Activated CD4-positive, alpha-beta T cell treated with anti-CD3 and anti-CD28 coated beads for 36 hours (primary cell): Measurements from ENCODE around the gene THSD4. TPM values are rescaled to one million over a fixed set of nuclear protein-coding genes. Genes with fewer than 3 reads are reported as not detected.

Experiments
- ATAC-seq: fragments of 200-7000 bp; cut with Tn5 transposase; one replicate; pipeline ENCODE4 v1.10.0; 2021; ENCODE audit warnings: mild to moderate bottlenecking, moderate library complexity
- CTCF ChIA-PET: fragments of 350-600 bp; sonication (Branson Sonifier 250); formaldehyde crosslinking; loops from one replicate; lab custom pipeline; 2021; ENCODE audit warnings: antibody characterized with exemption; lab: Charles Lee
- POLR2A ChIA-PET: fragments of 350-600 bp; sonication (Branson Sonifier 250); formaldehyde crosslinking; loops from one replicate; lab custom pipeline; 2021; ENCODE audit warnings: antibody characterized with exemption, inconsistent platforms; lab: Charles Lee
- DNase-seq: peaks from one replicate; pipeline ENCODE4 v3.0.0-alpha.2; 2020
- H3K27ac Mint-ChIP-seq: one replicate; pipeline ENCODE4 v1.8.0; 2021; ENCODE audit warnings: mixed read lengths
- H3K27me3 Mint-ChIP-seq: one replicate; pipeline ENCODE4 v1.8.0; 2021; ENCODE audit warnings: mixed read lengths
- H3K36me3 Mint-ChIP-seq: one replicate; pipeline ENCODE4 v1.8.0; 2021; ENCODE audit warnings: low read depth, mixed read lengths
- H3K4me1 Mint-ChIP-seq: one replicate; pipeline ENCODE4 v1.8.0; 2021; ENCODE audit warnings: mixed read lengths
- H3K4me3 Mint-ChIP-seq: one replicate; pipeline ENCODE4 v1.8.0; 2021; ENCODE audit warnings: mild to moderate bottlenecking, moderate library complexity, mixed read lengths
- H3K9me3 Mint-ChIP-seq: one replicate; pipeline ENCODE4 v1.8.0; 2021; ENCODE audit warnings: low read depth, mixed read lengths
- intact Hi-C, 2 experiments: fragments of 100-400 bp; cut with DNase I in 1 of 2; cut with micrococcal nuclease in 1 of 2; formaldehyde crosslinking; loops; one replicate each; pipeline versions ENCODE4 v1.14.2 to v1.15.1; 2022 to 2024; cut with DNase I, micrococcal nuclease
- total RNA-seq, 2 experiments: library from RNA; stranded (reverse); gene quantifications; one replicate each; pipeline ENCODE4 v1.2.3, GENCODE V29; 2021

THSD4 gene
- total RNA-seq, 2 experiments from 2014 or later, result not detected

DNA sequence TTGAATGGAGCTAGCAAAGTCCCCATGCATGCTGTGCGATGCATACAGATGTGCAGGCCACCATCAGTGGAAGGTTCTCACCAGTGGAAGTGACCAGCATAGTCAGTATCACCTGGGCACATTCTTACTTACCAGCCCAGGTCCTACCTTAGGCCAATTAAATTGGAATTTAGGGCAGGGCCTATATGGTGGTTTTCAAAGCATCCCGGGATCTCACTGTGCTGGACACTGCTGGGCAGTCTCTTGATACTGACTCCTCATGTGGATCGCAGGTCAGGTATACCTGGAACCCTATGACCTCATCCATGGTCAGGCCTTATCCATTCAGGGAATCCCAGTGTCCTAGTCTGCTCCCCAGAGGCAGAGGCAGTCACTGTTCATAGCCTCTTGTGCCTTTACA lies 358.5 kb downstream of the THSD4 start:
- no peaks in the 10 kb centered on the region for H3K27me3 Mint-ChIP-seq
- no peaks in the 10 kb centered on the region for H3K9me3 Mint-ChIP-seq
- intact Hi-C loops, result no loop called here
- H3K36me3 Mint-ChIP-seq, result no peaks in the 10 kb centered on the region
- ATAC-seq, result no peak
- ChIA-PET CTCF (no interaction called here), POLR2A (no interaction called here)
- H3K4me3 Mint-ChIP-seq, result no peak overlapping the region
- H3K4me1 Mint-ChIP-seq, result peaks cover 4% of the 10 kb centered on the region
- H3K27ac Mint-ChIP-seq, result no peak overlapping the region
- no peak for DNase-seq

DNA sequence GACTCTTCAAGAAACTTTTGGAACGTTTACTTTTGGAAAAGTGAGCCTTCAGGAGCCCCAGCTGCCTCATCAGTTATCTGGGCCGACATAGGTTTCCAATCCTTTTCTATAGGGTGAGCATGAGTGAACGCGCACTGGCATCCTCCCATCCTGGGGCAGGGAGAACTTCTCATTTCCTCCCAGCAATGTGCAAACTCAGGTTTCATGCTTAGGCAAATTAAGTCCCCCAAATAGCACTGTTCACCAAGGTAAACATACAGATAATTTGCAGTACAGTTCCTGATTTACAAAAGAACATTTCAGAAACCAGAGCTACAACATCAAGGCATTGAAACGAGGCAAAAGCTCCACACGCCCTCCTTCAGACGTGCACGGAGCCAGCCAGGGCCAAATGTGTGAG lies 361.6 kb downstream of the THSD4 start:
- ATAC-seq, result no peak
- H3K4me3 Mint-ChIP-seq, result no peak overlapping the region
- H3K9me3 Mint-ChIP-seq, result no peaks in the 10 kb centered on the region
- no peak for DNase-seq
- ChIA-PET CTCF (interaction anchor here (0.7 to 1.1 kb wide), 3 partner anchors 8 to 646 kb away, joined by 3 to 4 read pairs (median 3); no protein-coding TSS in a partner anchor), POLR2A (no interaction called here)
- peaks cover 6% of the 10 kb centered on the region for H3K27me3 Mint-ChIP-seq
- H3K36me3 Mint-ChIP-seq, result no peaks in the 10 kb centered on the region
- H3K27ac Mint-ChIP-seq, result no peak overlapping the region
- no peaks in the 10 kb centered on the region for H3K4me1 Mint-ChIP-seq
- intact Hi-C loops, result no loop called here

DNA sequence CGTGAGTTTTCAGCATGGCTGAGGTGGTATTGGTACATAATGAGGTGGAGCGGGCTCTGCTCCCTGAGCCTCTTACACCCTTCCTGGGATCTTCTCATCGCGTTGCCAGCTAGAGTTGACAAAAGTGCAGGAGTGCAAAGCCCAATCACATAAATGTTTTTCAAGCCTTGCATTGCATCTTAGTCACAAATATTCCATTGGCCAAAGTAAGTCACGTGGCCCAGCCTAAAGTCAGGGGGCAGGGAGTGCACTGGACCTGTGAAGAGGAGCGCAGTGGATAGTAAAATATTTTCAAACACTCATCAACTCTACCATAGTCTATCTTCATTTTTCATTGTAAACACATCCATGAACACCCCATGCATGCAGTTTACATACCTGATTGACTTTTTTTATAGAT lies 365.3 kb downstream of the THSD4 start:
- Mint-ChIP-seq H3K4me1 (no peaks in the 10 kb centered on the region), H3K9me3 (no peaks in the 10 kb centered on the region), H3K27me3 (peaks cover 6% of the 10 kb centered on the region), H3K36me3 (no peaks in the 10 kb centered on the region), H3K4me3 (no peak overlapping the region), H3K27ac (no peak overlapping the region)
- ATAC-seq (no peak), DNase-seq (no peak)
- intact Hi-C loops, result no loop called here
- CTCF ChIA-PET, result no interaction called here
- POLR2A ChIA-PET, result no interaction called here

- DNase-seq, result no peak
- Mint-ChIP-seq H3K9me3 (no peaks in the 10 kb centered on the region), H3K27ac (no peak overlapping the region), H3K27me3 (peaks cover 12% of the 10 kb centered on the region), H3K4me3 (no peak overlapping the region), H3K36me3 (no peaks in the 10 kb centered on the region), H3K4me1 (no peaks in the 10 kb centered on the region)
- intact Hi-C loops, result no loop called here
- POLR2A ChIA-PET, result no interaction called here
- no peak for ATAC-seq
- CTCF ChIA-PET, result interaction anchor here (1.9 kb wide), 1 partner anchor 10 kb away, joined by 7 read pairs; no protein-coding TSS in a partner anchor
These were observed 368.8 kb downstream of the THSD4 start for GRCh38 chr15:71484080-71484479.

DNA sequence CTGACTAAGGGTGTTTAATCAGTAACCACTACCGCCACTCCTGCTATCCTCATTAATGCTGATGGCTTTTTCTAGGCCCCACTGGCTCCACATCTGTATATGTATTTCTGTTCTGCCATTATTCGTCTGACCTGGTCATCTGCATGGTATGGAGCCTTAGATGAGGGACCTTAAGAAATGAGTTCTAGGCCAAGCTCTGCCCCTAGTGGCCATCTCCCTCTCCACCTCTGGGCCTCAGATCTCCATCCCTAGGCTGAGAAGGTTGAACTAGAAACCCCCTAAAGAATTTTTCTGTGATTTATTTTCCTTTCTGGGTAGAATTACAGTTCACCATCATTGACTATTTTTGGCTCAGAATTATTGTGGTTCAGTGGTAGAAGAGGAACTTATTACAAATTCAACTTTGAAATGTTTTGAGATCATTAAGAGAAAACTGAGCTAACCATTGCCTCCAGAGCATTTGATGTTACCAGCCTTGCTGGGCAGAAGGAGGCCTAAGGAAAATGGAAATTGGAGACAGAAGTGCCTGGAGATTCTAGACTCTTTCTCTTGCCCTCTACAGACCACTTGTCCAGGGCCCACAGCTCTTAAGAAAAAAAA lies 369.9 kb downstream of the THSD4 start:
- H3K4me1 Mint-ChIP-seq, result no peaks in the 10 kb centered on the region
- no peak for ATAC-seq
- POLR2A ChIA-PET, result no interaction called here

GRCh38 chr15:71489570-71489969 lies 374.3 kb downstream of the THSD4 start:
- H3K4me3 Mint-ChIP-seq, result no peak overlapping the region
- ChIA-PET CTCF (no interaction called here), POLR2A (no interaction called here)
- peaks cover 12% of the 10 kb centered on the region for H3K27me3 Mint-ChIP-seq
- no peak overlapping the region for H3K27ac Mint-ChIP-seq
- ATAC-seq (no peak), DNase-seq (no peak)
- H3K36me3 Mint-ChIP-seq, result no peaks in the 10 kb centered on the region
- H3K4me1 Mint-ChIP-seq, result no peaks in the 10 kb centered on the region
- H3K9me3 Mint-ChIP-seq, result no peaks in the 10 kb centered on the region
- intact Hi-C loops, result no loop called here

More for the DNA sequence above, 369.9 kb downstream of the THSD4 start:
- no peaks in the 10 kb centered on the region for H3K9me3 Mint-ChIP-seq
- H3K27me3 Mint-ChIP-seq, result peaks cover 16% of the 10 kb centered on the region
- no peak for DNase-seq
- CTCF ChIA-PET, result interaction anchor here (1.4 to 1.9 kb wide), 2 partner anchors 8 to 9 kb away, joined by 4 to 7 read pairs; no protein-coding TSS in a partner anchor
- no peaks in the 10 kb centered on the region for H3K36me3 Mint-ChIP-seq
- H3K27ac Mint-ChIP-seq, result no peak overlapping the region
- H3K4me3 Mint-ChIP-seq, result no peak overlapping the region
- intact Hi-C loops, result no loop called here

DNA sequence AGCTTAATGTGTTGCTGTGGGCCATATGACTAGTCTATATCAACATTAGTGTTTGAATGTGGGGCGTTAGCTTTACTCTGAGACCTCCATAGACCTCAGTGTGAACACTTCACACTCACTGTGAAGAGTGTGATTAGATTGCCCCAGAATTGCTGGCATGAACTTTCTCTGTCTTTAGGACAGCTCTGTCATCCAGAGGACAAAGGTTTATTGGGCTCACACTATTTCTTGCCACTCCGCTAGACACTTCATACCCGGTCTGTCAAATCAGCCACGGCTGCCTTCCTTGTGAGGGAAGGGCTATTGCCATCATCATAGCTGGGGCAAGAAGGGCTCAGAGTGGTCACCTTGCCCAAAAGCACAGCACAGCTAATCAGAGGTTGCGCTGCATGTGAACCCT lies 378.3 kb downstream of the THSD4 start:
- ChIA-PET CTCF (interaction anchor here (0.5 to 1.8 kb wide), 2 partner anchors 9 to 377 kb away, joined by 4 to 7 read pairs; no protein-coding TSS in a partner anchor), POLR2A (no interaction called here)
- Mint-ChIP-seq H3K36me3 (no peaks in the 10 kb centered on the region), H3K4me1 (no peaks in the 10 kb centered on the region), H3K27me3 (peaks cover 13% of the 10 kb centered on the region), H3K9me3 (no peaks in the 10 kb centered on the region), H3K27ac (no peak overlapping the region), H3K4me3 (no peak overlapping the region)
- no peak for DNase-seq
- no peak for ATAC-seq
- intact Hi-C loops, result no loop called here

DNA sequence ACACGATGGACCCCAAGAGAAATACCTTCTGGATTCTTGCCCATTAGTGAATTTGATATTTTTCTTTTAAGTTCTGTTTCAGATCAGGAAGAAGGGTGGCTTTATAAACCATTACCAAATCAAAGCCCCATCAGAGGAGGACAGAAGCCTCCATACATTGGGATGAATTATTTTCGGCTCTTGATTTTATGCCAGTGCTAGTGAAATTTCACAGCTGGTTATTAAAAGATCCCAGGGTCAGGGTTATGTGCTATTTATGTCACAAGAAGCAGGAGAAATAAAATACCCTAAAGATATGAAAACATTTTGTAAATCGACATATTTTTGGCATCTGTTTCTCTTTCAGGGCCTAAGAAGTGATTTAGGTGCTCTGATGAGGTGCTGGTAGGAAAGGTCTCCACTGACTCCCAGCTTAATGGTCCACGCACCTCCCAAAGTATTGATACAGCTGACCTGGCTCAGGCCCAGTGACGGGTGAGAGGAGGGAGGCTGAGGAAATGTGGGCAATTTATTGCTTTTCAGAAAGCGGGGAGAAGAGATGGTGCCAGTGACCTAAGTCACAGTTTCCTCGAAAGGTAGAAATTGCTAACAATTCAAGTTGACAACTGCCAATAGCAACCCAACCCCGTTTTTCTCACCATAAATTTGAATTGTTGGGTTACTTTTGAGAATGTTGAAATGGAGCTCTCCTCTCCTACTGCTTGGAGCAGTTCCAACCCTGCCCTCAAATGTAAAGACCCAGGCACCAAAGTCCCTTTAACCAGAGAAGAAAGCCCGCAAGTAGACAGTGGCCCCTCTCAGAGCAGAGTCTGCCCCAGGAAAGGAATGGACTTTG lies 379.5 kb downstream of the THSD4 start:
- Mint-ChIP-seq H3K9me3 (no peaks in the 10 kb centered on the region), H3K4me1 (no peaks in the 10 kb centered on the region), H3K27me3 (peaks cover 11% of the 10 kb centered on the region), H3K27ac (no peak overlapping the region), H3K36me3 (no peaks in the 10 kb centered on the region), H3K4me3 (no peak overlapping the region)
- POLR2A ChIA-PET, result no interaction called here
- intact Hi-C loops, result no loop called here
- DNase-seq, result no peak
- CTCF ChIA-PET, result interaction anchor here (1.8 kb wide), 1 partner anchor 10 kb away, joined by 7 read pairs; no protein-coding TSS in a partner anchor
- no peak for ATAC-seq

GRCh38 chr15:71495398-71495780 lies 380.1 kb downstream of the THSD4 start:
- Mint-ChIP-seq H3K27me3 (peaks cover 14% of the 10 kb centered on the region), H3K4me3 (no peak overlapping the region), H3K9me3 (peaks cover 3% of the 10 kb centered on the region), H3K4me1 (no peaks in the 10 kb centered on the region), H3K27ac (no peak overlapping the region), H3K36me3 (no peaks in the 10 kb centered on the region)
- CTCF ChIA-PET, result no interaction called here
- intact Hi-C loops, result no loop called here
- DNase-seq, result no peak
- no peak for ATAC-seq
- POLR2A ChIA-PET, result no interaction called here

DNA sequence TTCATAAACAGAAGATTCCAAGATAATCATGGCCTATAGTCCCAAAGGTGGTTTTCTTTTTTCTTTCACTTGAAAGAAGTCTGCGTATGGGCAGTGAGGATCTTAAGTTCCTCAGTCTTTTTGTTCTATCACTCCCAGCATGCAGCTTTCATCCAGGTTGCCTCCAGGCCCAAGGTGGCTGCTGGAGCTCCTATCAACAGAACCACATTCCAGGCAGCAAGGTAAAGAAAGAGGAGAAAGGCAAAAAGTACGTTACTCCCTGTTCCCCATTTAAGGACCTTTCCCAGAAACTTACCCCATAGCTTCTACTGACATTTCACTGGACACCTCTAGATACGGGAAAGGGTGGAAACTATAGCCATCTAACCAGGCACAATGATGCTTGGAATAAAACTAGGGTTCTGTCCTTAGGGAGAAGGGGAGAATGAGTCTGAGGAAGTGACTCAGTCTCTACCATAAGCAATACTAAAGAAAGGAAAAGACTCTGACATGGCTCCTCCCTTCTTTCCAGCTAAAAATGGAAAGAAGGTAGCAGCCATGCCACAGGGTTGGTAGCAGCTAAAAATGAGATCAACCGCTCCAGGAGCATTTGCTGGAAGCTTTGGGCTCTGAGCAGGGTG lies 381.2 kb downstream of the THSD4 start:
- Mint-ChIP-seq H3K4me3 (no peak overlapping the region), H3K9me3 (peaks cover 6% of the 10 kb centered on the region), H3K4me1 (no peaks in the 10 kb centered on the region), H3K27ac (no peak overlapping the region), H3K27me3 (peaks cover 17% of the 10 kb centered on the region), H3K36me3 (no peaks in the 10 kb centered on the region)
- ATAC-seq, result no peak
- intact Hi-C loops, result no loop called here
- no peak for DNase-seq
- ChIA-PET POLR2A (no interaction called here), CTCF (interaction anchor here (0.6 to 1.1 kb wide), 2 partner anchors 171 to 855 kb away, joined by 3 read pairs; no protein-coding TSS in a partner anchor)

- Mint-ChIP-seq H3K4me1 (no peaks in the 10 kb centered on the region), H3K4me3 (no peak overlapping the region), H3K36me3 (no peaks in the 10 kb centered on the region), H3K27me3 (peaks cover 33% of the 10 kb centered on the region), H3K27ac (no peak overlapping the region), H3K9me3 (peaks cover 6% of the 10 kb centered on the region)
- intact Hi-C loops, result no loop called here
- ChIA-PET POLR2A (no interaction called here), CTCF (no interaction called here)
- DNase-seq, result no peak
- no peak for ATAC-seq
These were observed 386.2 kb downstream of the THSD4 start for GRCh38 chr15:71501344-71502076.
